HCT116 (cell line): Measurements from ENCODE around the gene GNA15.

Experiments used
- POLR2AphosphoS5 ChIP-seq: IDR thresholded peaks from 2 replicates; pipeline ENCODE4 v1.6.1; 2011; ENCODE audit warnings: mild to moderate bottlenecking, low read depth, low read length, moderate library complexity
- TCF7L2 ChIP-seq: IDR thresholded peaks from 2 replicates; pipeline ENCODE4 v1.7.0; 2011; ENCODE audit warnings: borderline replicate concordance, inconsistent platforms; ENCODE audit not compliant: insufficient read depth, insufficient read length; ENCODE audit errors: extremely low read depth
- TF ChIP-seq, protein P1 (sequence below): IDR thresholded peaks from 2 replicates; pipeline ENCODE4 v1.6.1; 2011; ENCODE audit warnings: mild to moderate bottlenecking, low read length, moderate library complexity; ENCODE audit not compliant: insufficient replicate concordance; ENCODE audit errors: extremely low read depth
- TF ChIP-seq, protein P2 (sequence below): IDR thresholded peaks from 2 replicates; pipeline ENCODE4 v1.6.1; 2012
- TF ChIP-seq, protein P3 (sequence below): IDR thresholded peaks from 2 replicates; pipeline ENCODE4 v1.6.1; 2012; ENCODE audit warnings: low read depth
- TF ChIP-seq, protein P4 (sequence below), 3 experiments: fragments of 200-600 bp in 1 of 3; sonication (generic) in 1 of 3; IDR thresholded peaks in 2 of 3; conservative IDR thresholded peaks in 1 of 3; 2 replicates each; pipeline ENCODE4 v1.5.1; 2012 to 2017; ENCODE audit warnings: low read depth in 2 of 3, low read length in 2 of 3, antibody characterized with exemption in 1 of 3, borderline replicate concordance in 1 of 3, control low read depth in 1 of 3, mild to moderate bottlenecking in 1 of 3, mixed read lengths in 1 of 3, mixed run types in 1 of 3, moderate library complexity in 1 of 3; ENCODE audit not compliant: insufficient read depth in 1 of 3

DNA sequence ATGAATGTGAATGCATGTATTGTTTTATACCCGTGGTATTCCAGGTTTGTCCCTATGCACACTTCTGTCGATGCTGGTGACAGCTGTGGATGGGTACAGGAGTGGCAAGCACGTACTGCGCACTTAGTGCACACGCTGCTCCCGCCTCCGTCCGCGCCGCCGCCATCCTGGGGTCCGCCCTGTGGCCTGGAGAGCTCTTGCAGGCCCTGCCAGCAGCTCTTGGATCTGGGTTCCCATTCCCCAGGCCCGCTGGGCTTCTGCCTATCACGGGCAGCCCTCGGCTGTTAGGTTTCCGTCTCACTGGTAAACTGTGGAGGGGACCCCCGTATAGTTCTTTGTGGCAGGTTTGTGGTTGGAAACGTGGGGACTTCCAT, 37.7 kb upstream of the GNA15 start:
- TF ChIP-seq, protein P1, sequence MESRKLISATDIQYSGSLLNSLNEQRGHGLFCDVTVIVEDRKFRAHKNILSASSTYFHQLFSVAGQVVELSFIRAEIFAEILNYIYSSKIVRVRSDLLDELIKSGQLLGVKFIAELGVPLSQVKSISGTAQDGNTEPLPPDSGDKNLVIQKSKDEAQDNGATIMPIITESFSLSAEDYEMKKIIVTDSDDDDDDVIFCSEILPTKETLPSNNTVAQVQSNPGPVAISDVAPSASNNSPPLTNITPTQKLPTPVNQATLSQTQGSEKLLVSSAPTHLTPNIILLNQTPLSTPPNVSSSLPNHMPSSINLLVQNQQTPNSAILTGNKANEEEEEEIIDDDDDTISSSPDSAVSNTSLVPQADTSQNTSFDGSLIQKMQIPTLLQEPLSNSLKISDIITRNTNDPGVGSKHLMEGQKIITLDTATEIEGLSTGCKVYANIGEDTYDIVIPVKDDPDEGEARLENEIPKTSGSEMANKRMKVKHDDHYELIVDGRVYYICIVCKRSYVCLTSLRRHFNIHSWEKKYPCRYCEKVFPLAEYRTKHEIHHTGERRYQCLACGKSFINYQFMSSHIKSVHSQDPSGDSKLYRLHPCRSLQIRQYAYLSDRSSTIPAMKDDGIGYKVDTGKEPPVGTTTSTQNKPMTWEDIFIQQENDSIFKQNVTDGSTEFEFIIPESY, result no peak
- TF ChIP-seq, protein P2, sequence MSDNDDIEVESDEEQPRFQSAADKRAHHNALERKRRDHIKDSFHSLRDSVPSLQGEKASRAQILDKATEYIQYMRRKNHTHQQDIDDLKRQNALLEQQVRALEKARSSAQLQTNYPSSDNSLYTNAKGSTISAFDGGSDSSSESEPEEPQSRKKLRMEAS, result no peak
- no peak for TF ChIP-seq POLR2AphosphoS5
- no peak for TF ChIP-seq TCF7L2
- TF ChIP-seq, protein P3, sequence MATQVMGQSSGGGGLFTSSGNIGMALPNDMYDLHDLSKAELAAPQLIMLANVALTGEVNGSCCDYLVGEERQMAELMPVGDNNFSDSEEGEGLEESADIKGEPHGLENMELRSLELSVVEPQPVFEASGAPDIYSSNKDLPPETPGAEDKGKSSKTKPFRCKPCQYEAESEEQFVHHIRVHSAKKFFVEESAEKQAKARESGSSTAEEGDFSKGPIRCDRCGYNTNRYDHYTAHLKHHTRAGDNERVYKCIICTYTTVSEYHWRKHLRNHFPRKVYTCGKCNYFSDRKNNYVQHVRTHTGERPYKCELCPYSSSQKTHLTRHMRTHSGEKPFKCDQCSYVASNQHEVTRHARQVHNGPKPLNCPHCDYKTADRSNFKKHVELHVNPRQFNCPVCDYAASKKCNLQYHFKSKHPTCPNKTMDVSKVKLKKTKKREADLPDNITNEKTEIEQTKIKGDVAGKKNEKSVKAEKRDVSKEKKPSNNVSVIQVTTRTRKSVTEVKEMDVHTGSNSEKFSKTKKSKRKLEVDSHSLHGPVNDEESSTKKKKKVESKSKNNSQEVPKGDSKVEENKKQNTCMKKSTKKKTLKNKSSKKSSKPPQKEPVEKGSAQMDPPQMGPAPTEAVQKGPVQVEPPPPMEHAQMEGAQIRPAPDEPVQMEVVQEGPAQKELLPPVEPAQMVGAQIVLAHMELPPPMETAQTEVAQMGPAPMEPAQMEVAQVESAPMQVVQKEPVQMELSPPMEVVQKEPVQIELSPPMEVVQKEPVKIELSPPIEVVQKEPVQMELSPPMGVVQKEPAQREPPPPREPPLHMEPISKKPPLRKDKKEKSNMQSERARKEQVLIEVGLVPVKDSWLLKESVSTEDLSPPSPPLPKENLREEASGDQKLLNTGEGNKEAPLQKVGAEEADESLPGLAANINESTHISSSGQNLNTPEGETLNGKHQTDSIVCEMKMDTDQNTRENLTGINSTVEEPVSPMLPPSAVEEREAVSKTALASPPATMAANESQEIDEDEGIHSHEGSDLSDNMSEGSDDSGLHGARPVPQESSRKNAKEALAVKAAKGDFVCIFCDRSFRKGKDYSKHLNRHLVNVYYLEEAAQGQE, result no peak
- TF ChIP-seq, protein P4, sequence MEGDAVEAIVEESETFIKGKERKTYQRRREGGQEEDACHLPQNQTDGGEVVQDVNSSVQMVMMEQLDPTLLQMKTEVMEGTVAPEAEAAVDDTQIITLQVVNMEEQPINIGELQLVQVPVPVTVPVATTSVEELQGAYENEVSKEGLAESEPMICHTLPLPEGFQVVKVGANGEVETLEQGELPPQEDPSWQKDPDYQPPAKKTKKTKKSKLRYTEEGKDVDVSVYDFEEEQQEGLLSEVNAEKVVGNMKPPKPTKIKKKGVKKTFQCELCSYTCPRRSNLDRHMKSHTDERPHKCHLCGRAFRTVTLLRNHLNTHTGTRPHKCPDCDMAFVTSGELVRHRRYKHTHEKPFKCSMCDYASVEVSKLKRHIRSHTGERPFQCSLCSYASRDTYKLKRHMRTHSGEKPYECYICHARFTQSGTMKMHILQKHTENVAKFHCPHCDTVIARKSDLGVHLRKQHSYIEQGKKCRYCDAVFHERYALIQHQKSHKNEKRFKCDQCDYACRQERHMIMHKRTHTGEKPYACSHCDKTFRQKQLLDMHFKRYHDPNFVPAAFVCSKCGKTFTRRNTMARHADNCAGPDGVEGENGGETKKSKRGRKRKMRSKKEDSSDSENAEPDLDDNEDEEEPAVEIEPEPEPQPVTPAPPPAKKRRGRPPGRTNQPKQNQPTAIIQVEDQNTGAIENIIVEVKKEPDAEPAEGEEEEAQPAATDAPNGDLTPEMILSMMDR (IDR thresholded peaks at IDR 0.05 in 2 of 3, conservative IDR thresholded peaks at IDR 0.05 in 1 of 3; ENCODE audit: borderline replicate concordance in 1 of 3, insufficient read depth in 1 of 3, low read depth in 2 of 3, low read length in 2 of 3), result no peak
